ENCODE results near the gene MAGOH. TPM values are rescaled to one million over a fixed set of nuclear protein-coding genes. Genes with fewer than 3 reads are reported as not detected.
A peak's percentile ranks its signal among the peaks of the same experiment; 100 is the strongest.

Gene MAGOH
- total RNA-seq, 1 donor from 2014 or later: 34.9 TPM

DNA sequence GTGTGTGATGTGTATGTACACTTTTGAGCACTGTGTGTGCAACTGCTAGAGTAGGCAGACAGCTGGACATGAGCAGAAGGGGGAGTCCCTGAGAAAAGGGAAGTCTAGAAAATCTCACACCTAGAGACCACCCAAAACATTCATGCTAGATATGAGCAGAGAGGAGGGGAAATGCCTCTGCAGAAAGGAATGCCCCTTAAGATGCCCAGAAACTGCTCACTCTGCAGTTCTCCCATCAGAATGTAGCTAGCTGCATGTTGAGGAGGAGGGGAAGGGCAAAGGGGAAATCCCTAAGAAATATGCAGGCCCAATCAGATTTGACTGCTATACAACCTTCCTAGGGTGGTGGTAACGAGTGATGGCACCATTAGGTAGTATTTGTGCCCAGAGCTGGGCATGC lies 31.8 kb upstream of the MAGOH start:
- DNase-seq: no peak

DNA sequence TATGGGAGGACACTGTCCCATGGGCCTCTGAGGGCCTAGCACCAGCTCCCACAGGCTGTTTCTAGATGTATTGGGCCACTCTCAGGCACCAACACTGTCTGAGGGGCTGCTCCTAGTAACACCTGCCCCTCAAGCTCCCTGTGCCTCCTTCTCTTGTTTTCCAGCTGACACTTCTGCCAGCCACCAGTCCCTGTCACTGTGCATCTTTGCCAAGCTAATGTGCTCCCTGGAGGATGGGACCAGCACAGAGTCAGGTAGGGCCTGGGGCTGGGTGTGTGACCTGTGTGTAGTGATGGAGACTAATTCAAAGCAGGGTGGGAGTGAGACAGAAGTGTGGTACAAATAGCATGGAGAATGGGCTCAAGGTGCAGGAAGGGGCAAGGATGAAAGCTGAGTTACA lies 29.4 kb upstream of the MAGOH start:
- DNase-seq: no peak

DNA sequence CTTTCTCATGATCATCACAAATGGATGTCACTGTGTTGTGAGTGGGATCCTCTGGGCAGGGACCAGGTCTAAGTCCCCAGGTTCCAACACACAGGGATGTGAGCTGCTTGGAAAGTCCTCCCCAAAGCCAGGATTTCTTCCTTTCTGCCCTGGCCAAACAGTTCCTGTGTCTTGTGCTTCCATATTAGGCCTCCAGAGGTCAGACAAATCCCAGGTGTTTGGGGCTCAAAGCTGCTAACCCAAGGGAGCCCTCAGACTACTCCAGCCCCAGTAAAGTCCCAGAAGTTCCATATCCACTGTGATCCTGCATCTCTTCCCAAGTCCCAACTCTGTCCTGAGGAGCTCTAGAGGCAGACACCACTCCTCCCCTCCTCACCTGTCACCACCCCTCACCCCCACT lies 27.7 kb upstream of the MAGOH start:
- peak; percentile 23 for DNase-seq

DNA sequence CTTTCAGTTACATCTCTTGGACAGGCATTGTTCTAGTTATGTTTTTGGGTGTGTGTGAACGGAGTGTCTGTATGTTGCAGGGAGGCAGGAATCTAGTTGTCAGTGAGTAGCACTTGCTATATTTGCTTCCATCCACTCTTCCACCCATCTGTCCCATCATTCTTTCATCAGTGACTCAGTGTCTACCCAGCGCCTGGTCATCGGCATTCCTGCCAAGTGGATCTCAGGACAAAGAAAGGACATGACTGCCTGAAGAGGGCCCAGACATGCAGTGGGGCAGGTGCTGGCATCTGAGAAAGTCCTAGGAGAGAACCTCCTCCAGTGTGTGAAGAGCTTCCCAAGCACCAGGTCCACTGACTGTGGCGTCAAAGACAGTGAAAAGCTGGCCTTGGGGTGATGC lies 27.3 kb upstream of the MAGOH start:
- no peak for DNase-seq

DNA sequence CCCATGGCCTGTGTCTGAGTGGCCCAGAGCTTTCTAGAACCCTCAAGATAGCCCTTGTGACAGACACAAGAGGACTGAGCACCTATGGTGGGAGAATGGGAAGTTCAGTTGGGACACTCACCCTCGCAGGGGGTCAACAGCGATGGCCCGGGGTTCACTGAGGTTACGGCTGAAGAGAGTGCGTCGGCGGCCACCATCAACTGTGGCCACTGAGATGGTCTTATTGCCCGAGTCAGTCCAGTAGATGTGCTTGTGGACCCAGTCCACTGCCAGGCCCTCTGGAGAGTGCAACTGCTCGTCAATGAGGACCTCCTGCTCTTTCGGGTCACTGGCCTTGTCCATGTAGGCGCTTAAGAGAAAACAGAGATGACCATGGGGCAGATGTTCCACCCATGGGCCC lies 25.7 kb upstream of the MAGOH start:
- no peak for DNase-seq

DNA sequence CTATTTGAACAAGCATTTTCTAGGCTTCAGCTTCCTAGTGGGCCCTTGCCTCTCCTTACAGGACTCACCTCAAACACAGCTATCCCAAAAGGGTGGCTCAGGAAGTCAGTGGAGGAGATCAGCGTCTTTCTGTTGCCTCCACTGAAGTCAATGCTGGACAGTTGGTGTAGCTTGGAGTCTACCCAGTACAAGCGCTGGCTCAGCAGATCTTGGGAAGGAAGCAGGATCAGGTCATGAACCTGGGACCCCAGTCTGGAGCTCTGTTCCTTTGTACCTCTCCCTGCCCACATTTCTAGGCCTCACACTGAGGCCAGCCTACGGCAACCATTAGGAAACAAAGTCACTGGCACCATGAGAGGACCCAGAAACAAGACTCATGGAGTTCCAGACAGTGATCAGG lies 23.7 kb upstream of the MAGOH start:
- no peak for DNase-seq

DNA sequence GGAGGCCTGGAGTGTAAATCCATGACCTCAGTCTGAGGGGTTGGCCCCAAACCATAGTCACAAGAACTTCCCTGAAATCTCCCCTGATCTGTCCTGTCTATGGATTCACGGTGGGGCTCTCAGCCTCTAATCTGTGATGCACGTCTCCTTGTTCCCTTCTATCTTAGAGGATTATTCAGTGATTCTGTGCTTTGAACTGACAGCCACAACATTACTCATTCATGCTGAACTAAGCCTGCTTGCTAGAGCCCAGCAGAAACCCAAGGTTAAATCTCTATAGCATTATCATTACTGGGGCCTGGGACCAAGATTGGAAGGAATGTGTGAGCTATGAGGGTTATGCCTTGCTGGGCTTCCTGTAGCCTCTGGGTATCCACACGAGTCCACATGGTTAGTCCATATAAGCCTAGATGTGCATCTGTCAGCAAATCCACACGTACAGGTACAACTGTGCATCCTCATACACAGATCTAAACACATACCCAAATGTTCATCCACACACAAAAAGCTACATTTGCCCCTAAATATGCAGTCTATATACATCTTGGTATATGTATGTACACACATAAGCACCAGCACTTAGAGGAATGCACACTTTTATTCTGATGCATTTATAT lies 22.4 kb upstream of the MAGOH start:
- no peak for DNase-seq

DNA sequence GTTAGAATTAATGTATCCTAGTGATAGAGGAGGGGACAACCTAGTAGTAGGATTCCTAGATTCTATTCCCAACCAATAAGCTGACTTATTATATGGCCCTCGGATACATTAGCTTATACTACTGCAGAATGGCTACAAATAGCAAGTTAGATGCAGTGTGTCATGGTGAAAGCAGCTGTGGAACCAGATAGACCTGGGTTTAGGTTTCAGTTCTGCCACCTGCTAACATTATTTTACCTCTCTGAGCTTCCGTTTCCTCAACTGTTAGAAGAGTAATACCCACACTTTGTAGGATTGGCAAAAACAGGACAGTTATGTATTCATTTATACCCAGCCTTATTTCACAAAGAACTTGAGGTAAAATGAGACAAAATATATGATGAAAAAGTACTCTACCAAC lies 21.6 kb upstream of the MAGOH start:
- DNase-seq: no peak

DNA sequence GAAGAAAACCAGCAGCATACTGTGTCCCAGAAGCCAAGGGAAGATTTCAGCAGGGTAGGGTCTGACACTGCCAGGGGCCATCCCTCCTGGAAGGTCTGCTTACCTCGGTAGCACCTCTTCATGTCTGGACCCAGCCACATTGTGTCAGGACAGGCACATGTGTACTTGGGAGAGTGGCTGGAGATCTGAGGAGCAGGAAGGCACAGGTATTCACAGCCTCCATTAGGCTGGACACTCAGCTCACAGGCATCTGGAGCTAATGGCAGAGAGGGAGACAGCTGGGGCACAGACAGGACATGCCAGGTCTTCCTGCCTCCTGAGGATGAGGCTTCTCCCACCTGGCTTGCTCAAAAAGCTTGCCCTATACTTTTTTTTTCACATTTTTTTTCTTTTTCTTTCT lies 19.9 kb upstream of the MAGOH start:
- no peak for DNase-seq

DNA sequence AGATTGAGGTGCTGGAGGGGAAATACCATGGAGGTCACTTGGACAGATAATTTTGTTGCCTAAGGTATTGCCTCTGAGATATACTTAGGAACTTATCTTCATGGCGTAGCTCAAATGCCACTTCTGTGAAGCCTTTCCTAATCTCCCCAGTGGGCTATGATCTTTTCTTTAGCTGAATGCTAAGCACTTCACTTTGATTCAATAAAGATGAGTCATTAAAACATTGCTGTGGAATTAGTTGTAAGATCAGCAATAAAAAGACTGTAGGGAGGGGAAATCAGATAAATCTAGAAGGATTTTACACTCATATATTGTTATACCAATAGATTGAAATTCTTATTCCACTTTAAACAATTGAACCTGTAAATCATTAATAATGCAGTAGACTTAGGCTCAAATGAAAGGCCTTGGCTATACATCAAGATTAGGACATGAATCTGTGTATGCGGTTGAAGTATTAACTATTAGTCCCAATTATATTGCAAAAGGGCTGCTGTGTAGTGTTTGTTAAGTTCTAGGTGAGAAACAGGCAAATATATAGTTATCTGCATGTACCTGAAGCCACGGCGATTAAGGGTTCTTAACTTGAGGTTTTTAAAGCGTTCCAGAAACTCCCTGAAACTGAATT lies 19.2 kb upstream of the MAGOH start:
- DNase-seq: no peak

DNA sequence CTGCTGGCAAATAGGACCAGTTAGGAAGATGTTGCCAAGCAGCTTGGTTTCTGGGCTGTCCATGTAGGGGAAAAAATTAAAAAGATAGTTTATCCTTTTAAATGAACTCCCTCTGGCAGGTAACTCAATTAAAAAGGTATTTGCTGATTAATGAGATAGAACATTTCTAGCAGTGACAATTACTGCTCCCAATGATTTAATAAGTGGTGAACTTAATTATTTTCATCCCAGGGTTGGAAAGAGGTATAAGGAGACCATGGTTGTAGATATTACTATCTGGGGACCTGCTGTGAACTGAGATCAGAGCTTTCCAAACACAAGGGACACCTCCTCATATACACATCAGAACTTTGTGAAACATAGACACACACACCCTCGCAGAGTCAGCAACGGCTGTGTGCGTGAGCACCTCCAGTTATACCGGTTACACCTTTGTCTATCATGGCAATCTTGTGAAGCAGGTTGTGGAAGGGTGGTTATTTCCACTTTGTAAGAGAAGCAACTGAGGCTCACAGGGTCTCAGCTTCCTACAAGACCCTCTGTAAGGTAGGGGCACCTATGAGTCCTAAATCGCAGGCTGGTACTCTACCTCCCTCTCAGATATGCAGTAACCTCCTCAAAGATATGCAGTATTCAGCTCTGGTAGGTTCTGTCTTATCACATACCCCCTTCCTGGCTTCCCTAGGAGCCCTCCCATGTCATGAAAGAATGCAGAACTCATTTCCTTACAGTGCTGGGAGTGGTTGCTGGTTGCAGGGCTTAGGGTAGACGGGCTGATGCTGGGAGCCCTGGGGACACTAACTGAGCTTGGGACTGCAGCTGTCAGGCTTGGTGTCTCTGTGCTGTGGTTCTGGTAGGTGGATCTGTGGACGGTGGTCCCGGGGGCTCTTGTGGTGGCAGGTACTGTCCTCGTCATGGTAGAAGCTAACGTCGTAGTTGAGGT lies 18.5 kb upstream of the MAGOH start:
- DNase-seq: no peak

DNA sequence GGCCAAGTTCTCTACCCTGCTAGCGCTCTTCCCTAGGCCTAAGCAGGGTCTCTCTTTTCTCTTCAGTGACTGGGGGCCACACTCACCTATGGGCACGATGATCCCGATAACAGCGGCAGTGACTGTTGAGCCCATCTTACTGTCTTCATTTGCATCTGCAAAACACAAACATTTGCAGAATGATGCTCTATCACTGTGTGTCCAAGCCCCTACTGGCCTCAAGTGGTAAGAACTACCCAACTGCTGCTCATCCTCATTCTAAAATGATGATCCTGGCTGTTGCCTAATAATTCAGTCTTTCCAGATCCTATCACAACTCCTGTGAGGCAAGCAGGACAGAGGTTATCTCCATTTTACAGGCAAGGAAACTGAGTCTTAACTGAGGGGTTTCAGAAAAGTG lies 16.7 kb upstream of the MAGOH start:
- no peak for DNase-seq

DNA sequence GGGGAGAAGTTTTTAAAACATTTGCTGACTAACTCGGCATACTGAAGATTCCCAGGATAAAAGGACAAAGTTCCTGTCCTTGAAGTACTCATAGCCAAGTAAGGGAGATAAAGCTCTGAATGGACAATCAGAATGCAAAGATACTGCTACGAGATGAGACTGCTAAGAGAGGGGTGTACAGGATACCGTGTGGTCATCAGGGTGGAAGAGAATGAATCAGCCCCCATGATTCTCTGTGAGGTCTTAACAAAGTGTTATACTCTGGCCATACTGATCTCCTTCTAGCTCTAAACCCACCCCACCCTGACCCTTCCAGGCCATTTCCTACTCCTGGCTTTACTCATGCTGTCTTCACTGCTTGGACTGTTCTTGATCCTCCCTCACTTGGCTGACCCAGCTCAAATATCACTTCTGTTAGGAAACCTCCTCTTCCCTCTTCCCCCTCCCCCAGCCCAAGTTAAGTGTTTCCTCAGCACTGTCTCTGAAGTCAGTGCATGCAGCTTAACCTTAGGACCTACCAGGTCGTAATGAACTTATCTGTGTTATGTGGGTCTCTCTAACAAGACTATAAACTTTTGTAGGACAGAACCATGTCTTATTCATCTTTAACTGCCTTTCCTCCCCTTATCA lies 15.8 kb upstream of the MAGOH start:
- DNase-seq: no peak

DNA sequence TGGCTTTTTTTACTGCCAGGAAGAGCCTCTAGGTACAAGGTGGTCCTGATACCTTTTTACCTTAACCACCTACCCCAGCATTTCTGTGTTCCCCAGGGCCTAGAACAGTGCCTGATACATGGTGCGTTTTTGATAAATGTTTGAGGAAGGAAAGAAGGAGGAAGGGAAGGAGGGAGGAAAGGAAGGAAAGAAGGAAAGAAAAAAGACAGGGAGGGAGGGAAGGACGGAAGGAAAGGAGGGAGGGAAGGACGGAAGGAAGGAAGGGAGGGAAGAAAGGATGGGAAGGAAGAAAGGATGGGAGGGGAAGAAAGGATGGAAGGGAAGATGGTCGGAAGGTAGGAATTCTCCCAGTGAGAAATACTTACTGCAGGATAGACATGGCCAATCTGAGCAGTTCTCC lies 12.0 kb upstream of the MAGOH start:
- no peak for DNase-seq

DNA sequence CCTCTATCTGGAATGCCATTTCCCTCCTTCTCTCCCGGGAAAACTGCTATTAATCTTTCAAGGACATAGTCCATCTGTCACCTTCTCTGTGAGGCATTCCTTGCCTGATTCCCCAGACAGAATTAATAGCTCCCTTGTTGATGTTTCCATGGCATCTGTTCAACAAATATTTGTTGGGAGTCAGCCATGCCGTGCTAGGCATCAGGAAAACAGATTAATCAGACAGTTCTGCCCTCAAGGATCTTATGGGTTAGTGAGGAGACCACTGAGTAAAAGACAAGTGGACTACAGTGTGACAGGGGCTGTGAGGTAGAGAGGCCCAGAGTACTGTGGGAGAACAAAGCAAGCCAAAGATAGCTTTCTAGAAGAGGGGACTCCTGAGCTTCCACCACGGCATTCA lies 11.4 kb upstream of the MAGOH start:
- DNase-seq: no peak

DNA sequence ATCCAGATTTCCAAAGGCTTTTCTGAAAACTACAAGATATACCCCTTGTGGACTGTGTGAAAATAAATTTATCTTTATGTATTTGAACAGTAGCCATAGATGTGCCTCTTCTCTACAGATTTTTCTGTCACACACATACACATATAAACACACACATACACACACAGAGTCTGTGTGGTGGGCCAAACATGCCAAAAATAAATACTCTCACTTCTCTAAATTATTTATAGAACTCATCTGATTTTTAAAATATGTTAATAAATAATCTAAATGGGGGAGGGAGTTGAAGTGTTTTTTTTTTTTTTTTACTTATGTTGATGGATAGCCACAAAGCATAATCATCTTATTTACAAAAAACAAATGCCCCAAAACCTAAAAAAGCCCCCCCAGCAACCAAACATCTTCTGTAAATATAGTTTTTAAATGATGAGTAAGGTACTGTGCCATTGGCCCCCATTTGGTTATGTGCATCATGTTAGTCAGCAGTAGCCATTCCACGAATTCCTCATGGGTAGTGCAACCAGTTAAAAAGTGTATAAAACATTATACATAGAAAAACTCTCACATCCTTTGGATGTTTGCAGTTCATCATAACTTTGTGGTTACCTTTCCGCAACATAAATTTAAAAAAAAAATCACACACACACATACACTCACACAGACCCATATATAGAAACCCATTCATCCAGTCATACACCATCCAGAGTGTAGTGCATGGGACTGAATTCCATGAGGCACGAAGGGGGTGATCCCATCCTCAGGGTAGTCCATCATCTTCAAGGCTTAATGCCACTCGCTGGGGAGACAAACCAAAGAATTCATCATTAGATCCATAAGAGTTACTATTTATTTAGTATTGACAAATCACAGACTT lies 8.2 kb upstream of the MAGOH start:
- DNase-seq: no peak

DNA sequence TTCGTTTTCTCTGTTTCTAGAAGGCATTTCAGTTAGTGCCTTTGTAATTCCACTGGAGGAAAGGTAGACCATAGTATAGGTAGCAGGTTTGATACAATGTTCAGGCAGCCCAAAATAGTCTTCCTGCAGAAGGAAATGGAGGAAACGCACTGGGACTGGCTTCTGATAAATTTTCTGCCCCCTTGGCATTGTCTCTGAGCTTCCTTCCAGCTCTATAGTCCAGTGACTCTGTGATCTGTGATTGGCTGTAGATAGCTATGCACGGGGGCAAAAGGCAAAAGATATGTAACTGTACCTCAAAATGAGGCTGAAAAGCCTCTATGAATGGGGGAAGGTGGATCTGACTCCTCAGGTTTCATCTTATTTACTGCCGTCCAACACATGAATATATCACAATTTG lies 5.8 kb upstream of the MAGOH start:
- peak; percentile 63 for DNase-seq

DNA sequence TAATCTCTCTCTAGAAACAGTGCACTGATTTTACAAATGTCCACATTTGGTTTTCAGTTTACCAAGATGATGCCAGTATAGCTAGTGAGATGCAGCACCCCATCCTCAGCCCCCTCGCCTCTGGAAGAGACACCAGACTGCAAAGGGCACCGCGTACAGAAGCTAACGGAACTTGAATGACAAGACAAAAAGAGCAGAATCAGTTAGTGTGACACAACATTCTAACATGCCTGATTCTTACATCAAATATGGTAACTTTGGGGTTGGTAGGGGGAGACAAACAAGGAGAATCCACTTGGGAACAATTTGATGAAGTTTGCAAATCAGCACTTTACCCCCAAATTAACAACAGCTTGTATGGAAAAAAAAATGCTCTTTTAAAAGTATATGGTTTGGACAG lies 4.1 kb upstream of the MAGOH start:
- DNase-seq: no peak

DNA sequence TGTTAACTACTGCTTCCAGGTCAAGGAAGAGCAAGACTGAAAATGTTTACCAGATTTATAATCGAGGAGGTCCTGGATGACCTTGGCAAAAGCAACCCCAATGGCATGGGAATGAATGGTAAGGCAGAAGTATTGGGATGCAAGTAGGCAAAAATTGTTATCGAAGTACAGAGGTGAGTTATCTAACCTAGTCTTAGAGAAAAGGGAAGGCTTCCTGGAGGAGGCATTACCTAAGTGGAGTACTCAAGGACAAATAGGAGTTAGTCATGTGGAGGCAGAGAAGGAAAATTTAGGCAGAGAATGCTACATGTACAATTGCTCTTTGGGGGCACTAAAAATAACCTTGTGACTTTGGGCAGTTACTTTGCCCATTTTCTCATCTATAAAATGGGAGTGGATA lies 3.5 kb upstream of the MAGOH start:
- no peak for DNase-seq

DNA sequence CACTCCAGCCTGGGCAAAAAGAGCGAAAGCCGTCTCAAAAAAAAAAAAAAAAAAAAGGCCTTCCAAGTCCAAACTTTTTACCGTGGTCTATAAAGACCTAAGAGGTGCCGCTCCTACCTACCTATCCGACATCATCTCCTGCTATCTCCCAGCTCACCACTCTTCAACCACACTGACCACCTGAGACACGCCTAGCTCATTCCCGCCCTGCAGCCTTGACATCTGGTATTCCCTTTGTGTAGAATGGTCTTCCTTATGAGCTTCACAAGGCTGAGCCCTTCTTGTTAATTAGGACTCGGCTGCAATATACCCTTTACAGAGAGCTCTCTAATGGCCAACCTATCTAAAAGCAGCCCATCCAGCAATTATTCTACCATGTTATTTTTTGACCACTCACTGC lies 680 bp downstream of the MAGOH start:
- no peak for DNase-seq

DNA sequence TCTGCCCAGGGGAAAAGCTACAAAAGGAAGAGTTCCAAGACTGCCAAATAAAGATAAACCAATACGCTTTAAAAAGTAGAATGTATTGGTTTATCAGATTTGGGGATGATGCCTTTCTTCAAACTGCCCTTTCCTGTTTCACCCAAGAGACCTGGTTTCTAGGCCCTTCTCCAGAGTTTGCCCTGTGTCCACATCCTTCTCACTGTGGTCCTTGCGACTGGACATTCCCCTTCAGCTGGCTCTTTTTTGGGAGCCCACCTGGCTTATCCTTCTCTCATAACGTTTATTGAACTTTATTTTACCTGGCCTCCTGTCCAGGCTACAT lies 17.4 kb downstream of the MAGOH start:
- no peak for DNase-seq

DNA sequence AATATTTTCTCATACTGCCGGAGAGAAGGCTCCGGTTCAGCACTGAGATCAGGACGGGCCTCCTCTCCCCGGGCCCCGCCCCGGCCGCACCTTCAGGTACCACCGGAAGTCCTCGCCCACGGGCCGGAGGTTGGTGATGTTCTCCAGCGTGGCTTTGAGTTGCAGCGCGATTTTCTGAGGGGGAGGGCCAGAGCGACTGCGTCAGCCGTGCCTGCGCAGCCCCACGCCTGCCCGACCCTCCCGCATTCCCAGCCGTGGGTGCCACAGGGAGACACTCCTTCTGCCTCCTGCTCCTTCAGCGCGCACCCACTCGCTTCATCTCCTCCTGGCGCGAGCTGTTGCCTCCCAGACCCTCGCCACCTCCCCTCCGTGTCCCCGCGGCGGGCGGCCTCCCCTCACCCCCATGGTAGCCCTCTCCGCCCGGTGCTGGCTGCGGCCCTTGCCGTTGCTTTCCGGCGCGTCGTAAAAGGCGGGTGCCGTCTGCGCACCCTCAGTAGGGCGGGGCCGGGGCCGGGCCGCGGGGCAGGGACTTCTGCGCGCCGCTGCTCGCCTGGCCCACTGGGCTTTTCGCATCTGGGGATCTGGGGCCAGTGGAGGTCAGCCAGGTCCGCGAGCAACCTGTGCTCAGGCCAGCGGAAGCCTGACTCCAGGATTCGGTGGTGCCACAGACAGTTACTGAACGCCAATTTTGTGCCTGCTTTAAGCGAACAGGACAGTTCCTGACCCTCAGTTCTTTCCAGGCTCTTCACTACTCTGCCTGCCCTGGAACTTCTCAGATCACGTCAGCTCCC lies 18.0 kb downstream of the MAGOH start, which contains the start of gene CZIB:
Gene CZIB, minus strand, starts transcription at position 464 of the 791 bp plus-strand sequence. Its CDS starts 59 bp downstream, at position 405.
- DNase-seq: peak; percentile 93

Measured in dermis blood vessel endothelial cell (primary cell).